Ishikawa (cell line): ENCODE data around the gene CRMP1.

Source experiments
- CEBPB ChIP-seq: IDR thresholded peaks from 2 replicates; pipeline ENCODE4 v1.6.1; 2012
- CREB1 ChIP-seq: IDR thresholded peaks from 2 replicates; pipeline ENCODE4 v1.6.1; 2012; ENCODE audit warnings: low read depth
- EGR1 ChIP-seq: IDR thresholded peaks from 2 replicates; pipeline ENCODE4 v1.6.1; 2012
- EP300 ChIP-seq: IDR thresholded peaks from 2 replicates; pipeline ENCODE4 v1.6.1; 2012; ENCODE audit warnings: borderline replicate concordance
- RAD21 ChIP-seq: IDR thresholded peaks from 2 replicates; pipeline ENCODE4 v1.6.1; 2012; ENCODE audit warnings: low read depth
- TEAD4 ChIP-seq: IDR thresholded peaks from 2 replicates; pipeline ENCODE4 v1.6.1; 2012
- YY1 ChIP-seq: IDR thresholded peaks from 2 replicates; pipeline ENCODE4 v1.6.1; 2012; ENCODE audit warnings: low read depth
- ZBTB7A ChIP-seq: IDR thresholded peaks from 2 replicates; pipeline ENCODE4 v1.6.1; 2012; ENCODE audit warnings: low read depth

DNA sequence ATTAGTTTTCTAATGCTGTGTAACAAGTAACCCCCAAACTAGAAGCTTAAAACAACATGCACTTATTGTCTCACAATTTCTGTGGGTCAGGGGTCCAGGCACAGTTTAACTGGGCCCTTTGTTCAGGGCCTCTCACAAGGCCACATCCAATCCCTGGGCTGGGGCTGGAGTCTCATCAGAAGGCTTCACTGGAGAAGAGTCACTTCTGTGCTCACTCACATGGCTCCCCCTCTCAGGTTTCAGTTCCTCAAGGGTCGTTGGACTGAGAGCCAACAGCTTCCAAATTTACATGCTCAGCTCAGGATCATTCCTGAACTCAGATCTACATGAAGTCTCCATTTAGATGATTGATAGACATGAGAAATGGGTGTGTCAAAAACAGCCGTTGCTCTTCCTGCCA, 104.7 kb downstream of the CRMP1 start:
- TF ChIP-seq YY1 (no peak), CREB1 (no peak), EGR1 (no peak), EP300 (no peak), TEAD4 (no peak), RAD21 (no peak), ZBTB7A (no peak), CEBPB (no peak)
